ENCODE results near the gene VHLL. TPM values are rescaled to one million over a fixed set of nuclear protein-coding genes. Genes with fewer than 3 reads are reported as not detected.

The VHLL gene
- total RNA-seq, 3 donors from 2014 or later (not counting 1 experiment from before 2014, with no cell fraction given) = 0.42 TPM; not detected in 2

- no peaks in the 10 kb centered on the region for H3K9me3 Mint-ChIP-seq
- no peak overlapping the region for H3K4me3 Mint-ChIP-seq
- peaks cover 7 to 9% of the 10 kb centered on the region in 2 donors for H3K4me1 Mint-ChIP-seq
- Histone ChIP-seq H3K27me3 (ENCODE audit: control insufficient read depth, insufficient read depth, low read length) (no peaks in the 10 kb centered on the region), H3K9me3 (ENCODE audit: control insufficient read depth, insufficient read depth, low read length) (no peaks in the 10 kb centered on the region), H3K4me3 (ENCODE audit: low read length) (no peak overlapping the region), H3K27ac (ENCODE audit: low read length) (no peak overlapping the region), H3K36me3 (ENCODE audit: control insufficient read depth, insufficient read depth, low read length) (peaks cover 73% of the 10 kb centered on the region), H3K4me1 (ENCODE audit: control insufficient read depth, insufficient read depth, low read length) (no peaks in the 10 kb centered on the region)
- DNase-seq (no peak), ATAC-seq (no peak)
- H3K36me3 Mint-ChIP-seq = peaks cover 15% of the 10 kb centered on the region
- H3K27ac Mint-ChIP-seq = no peak overlapping the region
- TF ChIP-seq CTCF (IDR thresholded peaks at IDR 0.05) = no peak
- no peaks in the 10 kb centered on the region for H3K27me3 Mint-ChIP-seq (ENCODE audit: low read depth in 2 of 2)
- WGBS (ENCODE audit: insufficient coverage) = 94% methylated on average over 8 of the region's 8 CpGs
- intact Hi-C loops (cut with micrococcal nuclease) = no loop called here
Measured at GRCh38 chr1:156258859-156259258, 40.2 kb downstream of the VHLL start.

GRCh38 chr1:156257711-156258110, 41.4 kb downstream of the VHLL start:
- H3K27ac ChIP-seq (ENCODE audit: low read length) = no peak overlapping the region
- H3K4me1 ChIP-seq (ENCODE audit: control insufficient read depth, insufficient read depth, low read length) = no peaks in the 10 kb centered on the region
- Mint-ChIP-seq H3K9me3 (no peaks in the 10 kb centered on the region), H3K27me3 (ENCODE audit: low read depth in 2 of 2) (no peaks in the 10 kb centered on the region), H3K4me1 (peaks cover 7 to 9% of the 10 kb centered on the region in 2 donors), H3K27ac (peak overlapping the region; percentile 44 to 64), H3K36me3 (peaks cover 15% of the 10 kb centered on the region), H3K4me3 (no peak overlapping the region)
- TF ChIP-seq CTCF (IDR thresholded peaks at IDR 0.05) = no peak
- 79% methylated on average over 2 of the region's 2 CpGs for WGBS (ENCODE audit: insufficient coverage)
- peaks cover 74% of the 10 kb centered on the region for H3K36me3 ChIP-seq (ENCODE audit: control insufficient read depth, insufficient read depth, low read length)
- no peak overlapping the region for H3K4me3 ChIP-seq (ENCODE audit: low read length)
- intact Hi-C loops (cut with micrococcal nuclease) = no loop called here
- ATAC-seq (peak; percentile 18 to 72 (median 30)), DNase-seq (no peak)
- no peaks in the 10 kb centered on the region for H3K27me3 ChIP-seq (ENCODE audit: control insufficient read depth, insufficient read depth, low read length)
- H3K9me3 ChIP-seq (ENCODE audit: control insufficient read depth, insufficient read depth, low read length) = no peaks in the 10 kb centered on the region

GRCh38 chr1:156253634-156254033, 45.5 kb downstream of the VHLL start:
- DNase-seq (no peak), ATAC-seq (no peak)
- Mint-ChIP-seq H3K4me1 (peaks cover 9 to 12% of the 10 kb centered on the region in 2 donors), H3K27me3 (ENCODE audit: low read depth in 2 of 2) (no peaks in the 10 kb centered on the region), H3K4me3 (no peak overlapping the region), H3K27ac (peak overlapping the region in 1 of 2 donors; percentile 11), H3K36me3 (no peaks in the 10 kb centered on the region), H3K9me3 (no peaks in the 10 kb centered on the region)
- intact Hi-C loops (cut with micrococcal nuclease) = no loop called here
- Histone ChIP-seq H3K36me3 (ENCODE audit: control insufficient read depth, insufficient read depth, low read length) (peaks cover 78% of the 10 kb centered on the region), H3K27ac (ENCODE audit: low read length) (no peak overlapping the region), H3K27me3 (ENCODE audit: control insufficient read depth, insufficient read depth, low read length) (no peaks in the 10 kb centered on the region), H3K4me1 (ENCODE audit: control insufficient read depth, insufficient read depth, low read length) (no peaks in the 10 kb centered on the region), H3K4me3 (ENCODE audit: low read length) (no peak overlapping the region), H3K9me3 (ENCODE audit: control insufficient read depth, insufficient read depth, low read length) (no peaks in the 10 kb centered on the region)
- 98% methylated on average over 3 of the region's 3 CpGs for whole genome bisulfite sequencing (ENCODE audit: insufficient coverage)
- TF ChIP-seq CTCF (IDR thresholded peaks at IDR 0.05) = no peak

- TF ChIP-seq CTCF (IDR thresholded peaks at IDR 0.05) = no peak
- DNase-seq = no peak
- Histone ChIP-seq H3K27ac (ENCODE audit: low read length) (no peak overlapping the region), H3K9me3 (ENCODE audit: control insufficient read depth, insufficient read depth, low read length) (no peaks in the 10 kb centered on the region), H3K27me3 (ENCODE audit: control insufficient read depth, insufficient read depth, low read length) (no peaks in the 10 kb centered on the region), H3K36me3 (ENCODE audit: control insufficient read depth, insufficient read depth, low read length) (peaks cover 61% of the 10 kb centered on the region), H3K4me1 (ENCODE audit: control insufficient read depth, insufficient read depth, low read length) (no peaks in the 10 kb centered on the region), H3K4me3 (ENCODE audit: low read length) (no peak overlapping the region)
- 54% methylated on average over 3 of the region's 3 CpGs for WGBS (ENCODE audit: insufficient coverage)
- no peaks in the 10 kb centered on the region for H3K9me3 Mint-ChIP-seq
- H3K36me3 Mint-ChIP-seq = no peaks in the 10 kb centered on the region
- H3K27me3 Mint-ChIP-seq (ENCODE audit: low read depth in 2 of 2) = no peaks in the 10 kb centered on the region
- ATAC-seq = no peak
- no peak overlapping the region for H3K4me3 Mint-ChIP-seq
- H3K4me1 Mint-ChIP-seq = peaks cover 0 to 5% of the 10 kb centered on the region in 2 donors
- intact Hi-C loops (cut with micrococcal nuclease) = no loop called here
- no peak overlapping the region for H3K27ac Mint-ChIP-seq
Measured at GRCh38 chr1:156251527-156251926, 47.6 kb downstream of the VHLL start.
